HepG2 (cell line): ENCODE measurements around the gene GADL1. TPM values are rescaled to one million over a fixed set of nuclear protein-coding genes. Genes with fewer than 3 reads are reported as not detected.
A peak's percentile ranks its signal among the peaks of the same experiment; 100 is the strongest.

Source experiments
- ATAC-seq: fragments of 200-7000 bp; cut with Tn5 transposase; 3 replicates; pipeline ENCODE4 v1.9.1; 2020; ENCODE audit warnings: mild to moderate bottlenecking, moderate library complexity
- BruUV-seq: library from RNA; stranded (reverse); fragments of 400-500 nt; replicated peaks from 2 replicates; lab custom pipeline; 2021; lab: Mats Ljungman, UMichigan
- CTCF ChIA-PET: fragments of 300-600 bp; formaldehyde crosslinking; extraction: SDS; loops from one replicate; lab custom pipeline; 2021; ENCODE audit warnings: low total read pairs, inconsistent platforms, low intra/inter-chr PET ratio; lab: Yijun Ruan, JAX
- POLR2A ChIA-PET: fragments of 350-600 bp; sonication (Branson Sonifier 250); formaldehyde crosslinking; loops from one replicate; lab custom pipeline; 2020; ENCODE audit warnings: antibody characterized with exemption, inconsistent platforms; lab: Yijun Ruan, JAX
- DNase-seq: peaks from one replicate; pipeline ENCODE4 v3.0.0-alpha.2; 2015; ENCODE audit warnings: low spot score
- FAIRE-seq: peaks from 3 replicates; lab custom pipeline; 2011; peaks lifted over from hg19 to GRCh38; lab: Jason Lieb, UNC
- H2AFZ ChIP-seq: one replicate; pipeline ENCODE4 v1.6.1; 2011; ENCODE audit warnings: low read length, inconsistent platforms
- H3K27ac ChIP-seq: fragments of 300-600 bp; 3 replicates; pipeline ENCODE4 v1.8.0; 2011; ENCODE audit warnings: mixed run types, mild to moderate bottlenecking, mixed read lengths, low read length, inconsistent platforms; ENCODE audit not compliant: insufficient read depth; ENCODE audit errors: extremely low read length
- H3K27me3 ChIP-seq, 2 experiments: fragments of 200-600 bp in 1 of 2; 2 replicates in 1 of 2; 3 replicates in 1 of 2; pipeline versions ENCODE4 v1.6.0 to v1.8.0; 2011; ENCODE audit warnings: low read length in 2 of 2, mild to moderate bottlenecking in 2 of 2, moderate library complexity in 2 of 2, inconsistent platforms in 1 of 2; ENCODE audit not compliant: insufficient read depth in 2 of 2, control insufficient read depth in 1 of 2
- H3K36me3 ChIP-seq, 2 experiments: fragments of 200-600 bp in 1 of 2; replicated peaks in 1 of 2; 2 replicates in 1 of 2; 3 replicates in 1 of 2; pipeline versions ENCODE4 v1.5.1 to v1.8.0; 2011; ENCODE audit warnings: low read length in 2 of 2, inconsistent platforms in 1 of 2; ENCODE audit not compliant: insufficient read depth in 2 of 2, control insufficient read depth in 1 of 2
- H3K4me1 ChIP-seq: 2 replicates; pipeline ENCODE4 v1.5.1; 2012; ENCODE audit warnings: low read length, inconsistent platforms; ENCODE audit not compliant: insufficient read depth
- H3K4me2 ChIP-seq: 2 replicates; pipeline ENCODE4 v1.6.0; 2011; ENCODE audit warnings: low read depth, low read length, inconsistent platforms
- H3K4me3 ChIP-seq, 3 experiments: fragments of 200-600 bp in 1 of 3; sonication (generic), shearing (Covaris generic) in 1 of 3; replicated peaks in 1 of 3; 2 replicates each; pipeline ENCODE4 v1.5.1; 2011 to 2016; ENCODE audit warnings: low read length in 3 of 3, inconsistent platforms in 2 of 3, low read depth in 2 of 3, mild to moderate bottlenecking in 2 of 3, control low read depth in 1 of 3, mixed read lengths in 1 of 3; ENCODE audit not compliant: insufficient read depth in 1 of 3
- H3K79me2 ChIP-seq: one replicate; pipeline ENCODE4 v1.6.1; 2011; ENCODE audit warnings: low read length, inconsistent platforms; ENCODE audit not compliant: insufficient read depth
- H3K9ac ChIP-seq: 2 replicates; pipeline ENCODE4 v1.6.0; 2011; ENCODE audit warnings: mild to moderate bottlenecking, low read depth, low read length, inconsistent platforms; ENCODE audit not compliant: insufficient read depth
- H3K9me3 ChIP-seq: 2 replicates; pipeline ENCODE4 v1.5.1; 2012; ENCODE audit warnings: mild to moderate bottlenecking, low read length
- H4K20me1 ChIP-seq: 2 replicates; pipeline ENCODE4 v1.6.0; 2011; ENCODE audit warnings: inconsistent platforms, mild to moderate bottlenecking, low read length, moderate library complexity; ENCODE audit not compliant: insufficient read depth
- KLF15 ChIP-seq: sonication (generic); formaldehyde crosslinking; IDR thresholded peaks from 2 replicates; pipeline ENCODE4 v1.8.1; 2023; ENCODE audit warnings: borderline replicate concordance, mild to moderate bottlenecking, inconsistent platforms, missing genetic modification reagents, mixed read lengths
- MTA1 ChIP-seq: sonication (generic); formaldehyde crosslinking; IDR thresholded peaks from 2 replicates; pipeline ENCODE4 v1.4.0; 2020; ENCODE audit warnings: missing genetic modification reagents, mild to moderate bottlenecking, borderline replicate concordance
- POLR2A ChIP-seq, 2 experiments: IDR thresholded peaks; 2 replicates each; pipeline ENCODE4 v1.6.1; 2011; ENCODE audit warnings: low read depth in 2 of 2, low read length in 2 of 2, mild to moderate bottlenecking in 1 of 2, moderate library complexity in 1 of 2; ENCODE audit not compliant: insufficient read depth in 1 of 2
- POLR2AphosphoS5 ChIP-seq: IDR thresholded peaks from 2 replicates; pipeline ENCODE4 v1.6.1; 2012; ENCODE audit warnings: low read depth, low read length
- POLR2G ChIP-seq: fragments of 200-400 bp; formaldehyde crosslinking; IDR thresholded peaks from 2 replicates; pipeline ENCODE4 v1.6.1; 2018; ENCODE audit warnings: mild to moderate bottlenecking, low read depth, low read length, moderate library complexity
- RBM22 ChIP-seq: fragments of 200-400 bp; formaldehyde crosslinking; optimal IDR thresholded peaks from 2 replicates; pipeline ENCODE3; 2017; ENCODE audit warnings: mild to moderate bottlenecking, low read length, moderate library complexity
- ZFP41 ChIP-seq: sonication (generic); formaldehyde crosslinking; IDR thresholded peaks from 2 replicates; pipeline ENCODE4 v1.4.0; 2020; ENCODE audit warnings: mild to moderate bottlenecking, missing genetic modification reagents, borderline replicate concordance
- ZFYVE20 ChIP-seq: sonication (generic); formaldehyde crosslinking; IDR thresholded peaks from 2 replicates; pipeline ENCODE4 v1.8.0; 2023; ENCODE audit warnings: low read depth, mild to moderate bottlenecking, moderate library complexity, missing genetic modification reagents, borderline replicate concordance
- WGBS: methylation state at CpG from one replicate; pipeline ENCODE4 v1.1.6; 2017; ENCODE audit warnings: low lambda C conversion rate; 5-methylcytosine and 5-hydroxymethylcytosine counted together
- in situ Hi-C: cut with HindIII; loops from 2 replicates; pipeline ENCODE4 v1.10.0; 2017; ENCODE audit warnings: low pct_unique_long_range_greater_than_20kb; ENCODE audit not compliant: extremely low pct_ligation_motif_present
- intact Hi-C: fragments of 100-400 bp; cut with micrococcal nuclease; formaldehyde crosslinking; loops from one replicate; pipeline ENCODE4 v1.10.0; 2022; ENCODE audit not compliant: unreplicated experiment
- polyA plus RNA-seq, 8 experiments: library from polyadenylated mRNA; depleted of rRNA in 3 of 8; stranded (reverse) in 7 of 8; unstranded in 1 of 8; fragments of >200 nt; fragmentation: Illumina TruSeq in 4 of 8; extraction: Trizol in 4 of 8; gene quantifications; 2 replicates each; pipeline versions ENCODE4 v1.2.1 to v1.2.3, GENCODE V29; 2011 to 2016; ENCODE audit warnings: low read depth in 4 of 8, missing spikeins in 1 of 8, mixed read lengths in 1 of 8; ENCODE audit not compliant: insufficient read depth in 1 of 8
- total RNA-seq, 5 experiments: library from RNA; depleted of rRNA; stranded (reverse); fragments of >200 nt; fragmentation: Illumina TruSeq; extraction: Trizol; gene quantifications; 2 replicates each; pipeline ENCODE4 v1.2.3, GENCODE V29; 2016; ENCODE audit warnings: low read depth in 1 of 5

Gene GADL1
- total and polyA plus RNA-seq, 2 of the 13 experiments (the other 11 are each of a cell fraction or from before 2014, with no cell fraction given) = not detected

- no peak overlapping the region for H3K4me2 ChIP-seq
- DNase-seq (no peak), ATAC-seq (no peak), FAIRE-seq (no peak)
- CTCF ChIA-PET = no interaction called here
- TF ChIP-seq POLR2G (peak; percentile 17; the same call in 1 of the 2 replicates), RBM22 (peak; percentile 95), POLR2AphosphoS5 (peak; percentile 19; the same call in 1 of the 2 replicates), ZFP41 (CRISPR knock-in tag) (no peak), MTA1 (CRISPR knock-in tag) (no peak), KLF15 (CRISPR knock-in tag) (no peak), POLR2A (IDR thresholded peaks at IDR 0.05; ENCODE audit: insufficient read depth in 1 of 2, low read depth in 2 of 2, low read length in 2 of 2) (0 out of 4 replicates have a peak, but pooled peaks of 1 of the 2 experiments have one; percentile 24), ZFYVE20 (CRISPR knock-in tag) (no peak)
- WGBS = 97% methylated on average over 18 of the region's 18 CpGs
- peaks cover 36 to 90% of the 10 kb centered on the region in 2 experiments for H3K36me3 ChIP-seq
- POLR2A ChIA-PET = interaction anchor here (0.7 kb wide), 1 partner anchor 596 kb away, joined by 4 read pairs; no protein-coding TSS in a partner anchor
- no peak overlapping the region for H3K27ac ChIP-seq
- H3K79me2 ChIP-seq = peaks cover 64% of the 10 kb centered on the region
- H3K4me1 ChIP-seq = peaks cover 13% of the 10 kb centered on the region; the same call in 1 of the 2 replicates
- no peak overlapping the region for H3K4me3 ChIP-seq
- in situ Hi-C loops (no loop called here), intact Hi-C loops (no loop called here)
- peaks cover 80% of the 10 kb centered on the region for H4K20me1 ChIP-seq
- H3K9me3 ChIP-seq = no peaks in the 10 kb centered on the region
- H3K27me3 ChIP-seq = no peaks in the 10 kb centered on the region
- BruUV-seq = no TSS peak
- H3K9ac ChIP-seq = no peak overlapping the region
- H2AFZ ChIP-seq = no peak overlapping the region
These were observed 213.4 kb downstream of the GADL1 start for GRCh38 chr3:30680789-30681648.
